ENCODE measurements around the gene BBS1. TPM values are rescaled to one million over a fixed set of nuclear protein-coding genes. Genes with fewer than 3 reads are reported as not detected.
A peak's percentile ranks its signal among the peaks of the same experiment; 100 is the strongest.

BBS1 gene
- total RNA-seq, 1 experiment from 2014 or later, result 14.9 TPM

GRCh38 chr11:66477263-66478201 is 32.9 kb upstream of the BBS1 start:
- DNase-seq (ENCODE audit: low spot score), result no peak

- no peak for DNase-seq (ENCODE audit: low spot score)
These were observed 31.6 kb upstream of the BBS1 start for GRCh38 chr11:66478729-66479393.

DNA sequence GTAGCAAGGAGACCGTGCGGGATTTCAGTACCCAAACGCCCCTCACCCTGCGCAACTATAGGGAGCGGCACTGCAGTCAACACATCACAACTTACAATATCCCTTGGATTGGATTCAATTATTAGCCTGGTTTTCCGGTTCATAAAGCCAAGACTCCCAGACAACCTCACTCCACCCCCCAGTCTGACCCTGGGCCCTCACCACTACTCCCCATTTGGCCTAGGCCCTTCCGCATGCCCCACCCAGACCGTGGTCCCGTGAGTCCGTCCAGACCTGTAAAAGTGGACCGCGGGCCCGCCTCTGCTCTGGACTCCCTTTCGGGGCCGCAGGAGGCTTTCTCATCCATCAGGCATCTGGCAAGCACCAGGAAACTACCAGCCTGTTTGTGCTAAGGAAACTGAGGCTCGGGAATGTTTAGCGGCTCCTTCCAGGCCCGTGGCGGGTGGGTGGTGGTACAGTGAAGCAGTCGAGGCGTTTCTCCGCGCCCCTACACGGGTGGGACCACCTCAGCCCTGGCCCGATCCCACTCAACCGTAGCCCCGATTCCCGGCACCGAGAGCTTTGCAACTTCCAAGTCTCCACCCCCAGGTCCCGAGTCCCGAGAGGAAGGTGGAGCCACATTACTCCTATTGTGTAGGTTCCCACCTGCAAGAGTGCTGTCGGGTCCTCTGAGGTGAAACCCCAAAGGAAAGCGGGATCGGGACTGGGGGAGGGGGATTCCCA is 30.9 kb upstream of the BBS1 start:
- peak; percentile 10 for DNase-seq (ENCODE audit: low spot score)

DNA sequence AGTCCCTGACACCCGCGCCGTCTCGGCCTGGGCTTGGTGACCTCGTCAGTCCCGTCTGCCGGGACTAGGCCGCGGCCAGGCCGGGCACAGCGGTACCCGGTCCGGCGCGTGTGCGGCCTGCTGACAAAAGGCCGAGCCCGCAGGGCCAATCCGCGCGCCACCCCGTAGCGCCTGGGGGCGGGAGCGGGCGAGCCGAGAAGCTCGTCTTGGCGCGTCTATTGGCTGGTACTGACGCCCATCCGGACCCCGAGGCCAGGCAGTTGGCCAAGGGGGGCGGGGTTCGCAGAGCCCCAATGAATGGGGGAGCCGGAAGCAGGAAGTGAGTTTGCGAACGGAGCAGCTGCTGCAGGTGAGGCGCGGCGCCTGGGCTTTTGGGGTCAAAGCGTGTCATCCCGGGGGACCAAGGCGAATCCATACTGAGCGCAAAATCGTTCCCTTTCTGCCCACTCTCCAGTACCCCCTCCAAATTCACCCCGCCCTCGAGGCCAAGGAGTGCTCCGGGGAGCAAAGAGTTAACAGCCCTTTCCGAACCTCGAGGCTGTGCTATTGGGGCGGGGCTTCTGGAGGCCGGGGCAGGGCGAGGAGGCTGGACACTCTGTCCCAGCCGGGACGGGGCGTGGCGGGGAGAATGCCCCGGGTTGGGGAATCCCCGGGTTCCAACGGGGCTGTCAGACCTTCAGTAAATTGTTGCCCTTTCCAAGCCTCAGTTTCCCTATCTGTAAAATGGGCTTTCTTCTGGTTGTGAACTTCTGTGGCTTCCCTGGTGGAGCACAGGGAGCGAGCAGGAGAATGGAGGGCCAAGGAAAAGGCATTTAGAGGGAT is 30.1 kb upstream of the BBS1 start, which contains the start of gene DPP3:
TSS of gene DPP3 (plus strand) at position 318 of the 822 bp plus-strand sequence. CDS start 1,767 bp downstream, outside the sequence.
- DNase-seq (ENCODE audit: low spot score), result peak; percentile 92

- no peak for DNase-seq (ENCODE audit: low spot score)
These were observed 25.5 kb upstream of the BBS1 start for GRCh38 chr11:66484806-66485380.

GRCh38 chr11:66488957-66489356 is 21.5 kb upstream of the BBS1 start:
- no peak for DNase-seq (ENCODE audit: low spot score)

DNA sequence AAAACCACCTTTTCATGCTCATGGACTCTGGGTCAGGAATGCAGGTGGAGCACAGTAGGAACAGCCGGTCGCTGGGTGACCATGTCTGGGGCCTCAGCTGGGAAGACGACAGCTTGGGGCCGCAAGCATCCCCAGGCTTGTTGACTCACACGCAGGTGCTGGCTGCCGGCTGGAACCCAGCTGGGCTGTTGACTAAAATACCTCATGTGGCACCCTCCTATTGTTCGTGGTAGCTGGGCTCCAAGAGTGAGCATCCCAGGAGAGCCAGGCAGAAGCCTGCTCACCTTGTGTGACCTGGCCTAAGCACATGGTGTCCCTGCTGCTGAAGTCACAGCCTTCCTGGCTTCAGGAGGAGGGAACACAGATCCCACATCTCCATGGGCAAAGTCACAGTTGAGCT is 20.8 kb upstream of the BBS1 start:
- DNase-seq (ENCODE audit: low spot score), result no peak

DNA sequence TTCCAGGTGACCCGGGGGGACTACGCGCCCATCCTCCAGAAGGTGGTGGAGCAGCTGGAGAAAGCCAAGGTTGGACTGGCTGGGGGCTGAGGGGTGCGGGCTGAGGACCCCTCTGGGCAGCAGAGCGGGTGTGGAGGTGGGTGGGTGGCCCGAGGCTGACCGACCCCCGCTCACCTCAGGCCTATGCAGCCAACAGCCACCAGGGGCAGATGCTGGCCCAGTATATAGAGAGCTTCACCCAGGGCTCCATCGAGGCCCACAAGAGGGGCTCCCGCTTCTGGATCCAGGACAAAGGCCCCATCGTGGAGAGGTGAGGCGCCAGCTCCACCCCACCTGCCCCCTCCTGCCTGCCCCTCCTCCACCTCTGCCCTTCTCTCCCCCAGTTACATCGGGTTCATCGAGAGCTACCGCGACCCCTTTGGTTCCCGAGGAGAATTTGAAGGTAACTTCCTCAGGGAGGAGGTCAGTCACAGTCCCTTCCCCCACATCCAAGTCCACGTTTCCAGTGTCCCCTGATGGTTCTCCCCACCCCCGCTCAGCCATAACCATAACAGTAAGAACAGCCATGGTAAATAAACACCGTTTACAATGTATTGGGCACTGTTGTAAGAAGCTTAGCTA is 19.0 kb upstream of the BBS1 start:
- DNase-seq (ENCODE audit: low spot score), result no peak

DNA sequence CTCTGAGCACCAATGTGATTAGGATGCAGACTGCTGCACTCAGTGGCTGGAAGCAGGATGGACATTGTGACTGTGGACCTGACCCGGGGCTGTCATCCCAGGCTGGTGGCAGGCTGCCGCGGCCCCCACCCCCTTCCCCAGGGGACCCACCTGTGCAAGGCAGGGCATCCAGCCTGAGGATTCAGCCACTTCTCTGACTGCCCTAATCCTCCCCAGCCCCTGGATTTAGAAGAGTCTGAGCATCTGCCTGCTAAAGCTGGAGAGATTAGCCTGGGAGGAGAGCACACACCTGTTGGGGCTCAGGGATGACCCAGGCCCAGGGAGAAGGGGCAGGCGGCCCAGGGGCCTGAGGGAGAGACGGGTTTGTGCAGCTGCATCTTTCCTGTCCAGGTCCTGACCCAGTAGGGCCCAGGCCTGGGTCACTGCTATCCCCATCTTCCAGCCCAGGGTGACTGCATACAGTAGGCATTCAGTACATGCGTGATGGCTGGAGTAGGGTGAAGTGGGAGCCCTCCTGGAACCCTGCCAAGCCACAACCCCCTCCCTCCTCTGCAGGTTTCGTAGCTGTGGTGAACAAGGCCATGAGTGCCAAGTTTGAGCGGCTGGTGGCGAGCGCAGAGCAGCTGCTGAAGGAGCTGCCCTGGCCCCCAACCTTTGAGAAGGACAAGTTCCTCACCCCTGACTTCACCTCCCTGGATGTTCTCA is 18.1 kb upstream of the BBS1 start:
- no peak for DNase-seq (ENCODE audit: low spot score)

GRCh38 chr11:66493130-66493529 is 17.3 kb upstream of the BBS1 start:
- DNase-seq (ENCODE audit: low spot score), result no peak

GRCh38 chr11:66494458-66494857 is 16.0 kb upstream of the BBS1 start:
- no peak for DNase-seq (ENCODE audit: low spot score)

DNA sequence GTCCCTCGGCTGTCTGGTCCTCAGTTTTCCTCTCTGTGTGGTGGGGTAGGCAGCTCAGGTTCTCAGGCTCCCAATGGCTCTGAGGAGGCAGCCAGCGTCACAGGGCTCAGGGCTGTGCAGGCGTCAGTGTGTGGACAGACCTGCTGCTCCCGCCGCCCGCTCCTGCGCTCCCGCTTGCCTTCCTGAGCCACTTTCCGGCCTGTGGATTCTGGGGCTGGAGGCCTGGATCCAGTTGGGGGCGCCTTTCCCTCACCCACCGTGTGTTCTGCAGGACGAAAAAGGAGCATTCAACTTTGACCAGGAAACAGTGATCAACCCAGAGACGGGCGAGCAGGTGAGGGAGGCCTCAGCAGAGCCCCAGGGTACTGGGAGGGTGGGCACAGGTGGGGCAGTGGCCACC is 15.5 kb upstream of the BBS1 start:
- no peak for DNase-seq (ENCODE audit: low spot score)

- no peak for DNase-seq (ENCODE audit: low spot score)
These were observed 15.0 kb upstream of the BBS1 start for GRCh38 chr11:66495401-66495854.

GRCh38 chr11:66497206-66497605 is 13.2 kb upstream of the BBS1 start:
- DNase-seq (ENCODE audit: low spot score), result no peak

- no peak for DNase-seq (ENCODE audit: low spot score)
These were observed 11.9 kb upstream of the BBS1 start for GRCh38 chr11:66498506-66498905.

- no peak for DNase-seq (ENCODE audit: low spot score)
These were observed 5.1 kb upstream of the BBS1 start for GRCh38 chr11:66505276-66505816.

- DNase-seq (ENCODE audit: low spot score), result no peak
These were observed 1.3 kb upstream of the BBS1 start for GRCh38 chr11:66509131-66509561.

DNA sequence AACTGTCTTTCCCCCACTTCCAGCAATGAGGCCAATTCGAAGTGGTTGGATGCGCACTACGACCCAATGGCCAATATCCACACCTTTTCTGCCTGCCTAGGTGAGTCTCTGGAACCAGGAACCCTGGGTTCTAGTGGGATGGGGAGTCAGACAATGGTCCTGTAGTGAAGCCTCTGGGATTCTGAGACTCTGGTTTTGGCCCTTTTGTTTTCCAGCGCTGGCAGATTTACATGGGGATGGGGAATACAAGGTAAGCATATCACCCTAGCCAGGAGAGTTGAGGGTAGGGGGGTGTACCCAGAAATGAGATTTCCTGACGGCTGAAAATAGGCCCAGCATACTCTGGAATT is 530 bp downstream of the BBS1 start:
- no peak for DNase-seq (ENCODE audit: low spot score)

GRCh38 chr11:66523611-66524010 is 13.2 kb downstream of the BBS1 start:
- no peak for DNase-seq (ENCODE audit: low spot score)
